Spleen (tissue), 7 donors: ENCODE measurements around the gene MINK1.

Source experiments
- POLR2A ChIP-seq, 3 donors: fragments of 450-650 bp; IDR thresholded peaks; one replicate each; pipeline ENCODE4 v1.5.1; 2017; ENCODE audit warnings: antibody characterized with exemption in 3 of 3, mild to moderate bottlenecking in 1 of 3
- POLR2AphosphoS5 ChIP-seq, 3 donors: sonication (generic); formaldehyde crosslinking; IDR thresholded peaks; one replicate each; pipeline ENCODE4 v1.5.1; 2017; ENCODE audit warnings: antibody characterized with exemption in 3 of 3
- TF ChIP-seq, protein P1 (sequence below), 11 experiments: fragments of 200-600 bp in 7 of 11; fragments of 450-650 bp in 4 of 11; sonication (generic) in 4 of 11; IDR thresholded peaks in 8 of 11; conservative IDR thresholded peaks in 3 of 11; 1 replicate in 7 of 11; 2 replicates in 4 of 11; pipeline versions ENCODE4 v1.4.0 to v1.8.0; 2016 to 2021; ENCODE audit warnings: antibody characterized with exemption in 11 of 11, inconsistent platforms in 4 of 11, mild to moderate bottlenecking in 1 of 11
- donor health status: DM: no; HTN: no; CAD: no; lungs with moderate emphysema.
- donor health status: DM: no; HTN: no; CAD: no.
- donor health status: DM: no; HTN: no; CAD: no.

DNA sequence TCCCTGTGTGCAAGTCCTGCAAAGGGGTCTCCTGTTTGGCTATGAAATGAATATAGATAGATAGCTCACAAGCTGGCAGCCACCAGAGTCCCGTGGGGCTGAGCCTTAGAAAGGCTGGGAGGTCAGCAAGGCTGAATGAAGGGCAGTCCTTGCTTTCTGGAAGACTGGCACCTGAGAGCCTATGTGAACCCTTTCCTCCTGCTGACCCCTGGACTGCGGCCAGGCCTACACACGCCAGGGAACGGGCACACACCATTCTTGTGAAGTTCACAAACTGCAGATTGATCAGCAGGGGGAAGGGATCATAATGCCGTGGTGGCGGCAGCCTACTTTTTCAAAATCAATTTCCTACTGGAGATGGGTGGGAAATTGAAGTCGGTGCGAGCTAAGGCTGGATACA, 65.2 kb downstream of the MINK1 start:
- TF ChIP-seq, protein P1, sequence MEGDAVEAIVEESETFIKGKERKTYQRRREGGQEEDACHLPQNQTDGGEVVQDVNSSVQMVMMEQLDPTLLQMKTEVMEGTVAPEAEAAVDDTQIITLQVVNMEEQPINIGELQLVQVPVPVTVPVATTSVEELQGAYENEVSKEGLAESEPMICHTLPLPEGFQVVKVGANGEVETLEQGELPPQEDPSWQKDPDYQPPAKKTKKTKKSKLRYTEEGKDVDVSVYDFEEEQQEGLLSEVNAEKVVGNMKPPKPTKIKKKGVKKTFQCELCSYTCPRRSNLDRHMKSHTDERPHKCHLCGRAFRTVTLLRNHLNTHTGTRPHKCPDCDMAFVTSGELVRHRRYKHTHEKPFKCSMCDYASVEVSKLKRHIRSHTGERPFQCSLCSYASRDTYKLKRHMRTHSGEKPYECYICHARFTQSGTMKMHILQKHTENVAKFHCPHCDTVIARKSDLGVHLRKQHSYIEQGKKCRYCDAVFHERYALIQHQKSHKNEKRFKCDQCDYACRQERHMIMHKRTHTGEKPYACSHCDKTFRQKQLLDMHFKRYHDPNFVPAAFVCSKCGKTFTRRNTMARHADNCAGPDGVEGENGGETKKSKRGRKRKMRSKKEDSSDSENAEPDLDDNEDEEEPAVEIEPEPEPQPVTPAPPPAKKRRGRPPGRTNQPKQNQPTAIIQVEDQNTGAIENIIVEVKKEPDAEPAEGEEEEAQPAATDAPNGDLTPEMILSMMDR (IDR thresholded peaks at IDR 0.05 in 8 of 11, conservative IDR thresholded peaks at IDR 0.05 in 3 of 11) = no peak
- TF ChIP-seq POLR2AphosphoS5 (IDR thresholded peaks at IDR 0.05) = no peak
- no peak for TF ChIP-seq POLR2A (IDR thresholded peaks at IDR 0.05)
